OCI-LY1 (cell line): ENCODE measurements around the gene PAIP2B.

ENCODE experiments used
- H2AFZ ChIP-seq: fragments of 200-600 bp; sonication (generic), shearing (Covaris generic); 2 replicates; pipeline ENCODE4 v1.6.0; 2014; ENCODE audit warnings: antibody characterized with exemption, mild to moderate bottlenecking, low read length
- H3F3A ChIP-seq: fragments of 200-600 bp; sonication (generic), shearing (Covaris generic); 2 replicates; pipeline ENCODE4 v1.6.0; 2014; ENCODE audit warnings: mild to moderate bottlenecking, antibody characterized with exemption, low read length, moderate library complexity; ENCODE audit not compliant: insufficient read depth
- H3K27ac ChIP-seq: fragments of 200-600 bp; sonication (generic); 2 replicates; pipeline ENCODE4 v1.5.1; 2014; ENCODE audit warnings: low read length, mixed run types, mild to moderate bottlenecking, low read depth; ENCODE audit not compliant: poor library complexity, severe bottlenecking
- H3K27me3 ChIP-seq: fragments of 200-600 bp; sonication (generic); 2 replicates; pipeline ENCODE4 v1.6.0; 2014; ENCODE audit warnings: antibody characterized with exemption, mild to moderate bottlenecking, low read length, moderate library complexity; ENCODE audit not compliant: insufficient read depth
- H3K36me3 ChIP-seq: fragments of 200-600 bp; sonication (generic); 2 replicates; pipeline ENCODE4 v1.6.1; 2014; ENCODE audit warnings: mild to moderate bottlenecking, antibody characterized with exemption, low read length, moderate library complexity, mixed read lengths; ENCODE audit not compliant: insufficient read depth
- H3K4me1 ChIP-seq: fragments of 200-600 bp; sonication (generic); 2 replicates; pipeline ENCODE4 v1.5.1; 2014; ENCODE audit warnings: mild to moderate bottlenecking, low read length, moderate library complexity; ENCODE audit not compliant: insufficient read depth, severe bottlenecking
- H3K4me2 ChIP-seq: fragments of 200-600 bp; sonication (generic), shearing (Covaris generic); 2 replicates; pipeline ENCODE4 v1.6.1; 2014; ENCODE audit warnings: low read length
- H3K4me3 ChIP-seq: fragments of 200-600 bp; sonication (generic); 2 replicates; pipeline ENCODE4 v1.5.1; 2014; ENCODE audit warnings: low read length, low read depth, mild to moderate bottlenecking, mixed read lengths; ENCODE audit not compliant: poor library complexity, severe bottlenecking
- H3K79me2 ChIP-seq: fragments of 200-600 bp; shearing (Covaris generic); 2 replicates; pipeline ENCODE4 v1.6.1; 2016; ENCODE audit warnings: mixed run types, low read length, mixed read lengths; ENCODE audit not compliant: insufficient read depth
- H3K9ac ChIP-seq: fragments of 200-600 bp; sonication (generic), shearing (Covaris generic); 2 replicates; pipeline ENCODE4 v1.6.1; 2014; ENCODE audit warnings: mild to moderate bottlenecking, low read length, mixed read lengths
- H3K9me2 ChIP-seq: fragments of 200-600 bp; sonication (generic), shearing (Covaris generic); 2 replicates; pipeline ENCODE4 v1.6.1; 2014; ENCODE audit warnings: low read depth, mild to moderate bottlenecking, low read length, mixed read lengths
- H3K9me3 ChIP-seq: fragments of 200-600 bp; shearing (Covaris generic); 2 replicates; pipeline ENCODE4 v1.6.1; 2014; ENCODE audit warnings: low read length, mixed read lengths
- H4K20me1 ChIP-seq: fragments of 200-600 bp; sonication (generic), shearing (Covaris generic); 2 replicates; pipeline ENCODE4 v1.6.0; 2016; ENCODE audit warnings: mild to moderate bottlenecking, low read length; ENCODE audit not compliant: insufficient read depth
- EZH2 ChIP-seq: fragments of 200-600 bp; sonication (generic), shearing (Covaris generic); IDR thresholded peaks from 2 replicates; pipeline ENCODE4 v1.8.0; 2017; ENCODE audit warnings: borderline replicate concordance, mixed run types, mild to moderate bottlenecking, antibody characterized with exemption, low read length, moderate library complexity, mixed read lengths
- TF ChIP-seq, protein P1 (sequence below): fragments of 200-600 bp; sonication (generic), shearing (Covaris generic); IDR thresholded peaks from 2 replicates; pipeline ENCODE4 v1.5.1; 2017; ENCODE audit warnings: mild to moderate bottlenecking, antibody characterized with exemption, low read length, moderate library complexity, mixed read lengths

PAIP2B gene

DNA sequence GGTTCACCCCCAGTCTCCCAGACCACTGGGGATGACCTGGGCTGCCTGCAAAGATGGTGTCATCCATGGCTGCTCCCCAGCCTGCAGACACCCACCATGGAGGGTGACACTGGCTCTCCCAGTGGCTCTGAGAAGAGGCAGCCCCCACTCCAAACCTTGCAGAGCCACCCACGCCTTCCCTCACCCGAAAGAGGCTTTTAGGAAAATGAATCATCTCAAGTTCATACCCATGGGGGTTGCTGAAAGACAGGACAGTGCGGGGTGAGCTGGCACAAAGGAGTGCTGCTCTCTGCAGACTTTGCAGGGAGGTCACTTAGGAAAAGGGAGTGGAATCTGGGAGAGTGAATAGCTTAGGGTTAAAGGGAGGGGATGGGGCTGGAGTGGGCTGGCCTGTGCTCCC is 60.1 kb downstream of the PAIP2B start:
- no peaks in the 10 kb centered on the region for H3K9me2 ChIP-seq
- no peak overlapping the region for H3K4me3 ChIP-seq
- H3K27ac ChIP-seq: no peak overlapping the region
- H3K9me3 ChIP-seq: no peaks in the 10 kb centered on the region
- H3K36me3 ChIP-seq: no peaks in the 10 kb centered on the region
- TF ChIP-seq EZH2: no peak
- TF ChIP-seq, protein P1, sequence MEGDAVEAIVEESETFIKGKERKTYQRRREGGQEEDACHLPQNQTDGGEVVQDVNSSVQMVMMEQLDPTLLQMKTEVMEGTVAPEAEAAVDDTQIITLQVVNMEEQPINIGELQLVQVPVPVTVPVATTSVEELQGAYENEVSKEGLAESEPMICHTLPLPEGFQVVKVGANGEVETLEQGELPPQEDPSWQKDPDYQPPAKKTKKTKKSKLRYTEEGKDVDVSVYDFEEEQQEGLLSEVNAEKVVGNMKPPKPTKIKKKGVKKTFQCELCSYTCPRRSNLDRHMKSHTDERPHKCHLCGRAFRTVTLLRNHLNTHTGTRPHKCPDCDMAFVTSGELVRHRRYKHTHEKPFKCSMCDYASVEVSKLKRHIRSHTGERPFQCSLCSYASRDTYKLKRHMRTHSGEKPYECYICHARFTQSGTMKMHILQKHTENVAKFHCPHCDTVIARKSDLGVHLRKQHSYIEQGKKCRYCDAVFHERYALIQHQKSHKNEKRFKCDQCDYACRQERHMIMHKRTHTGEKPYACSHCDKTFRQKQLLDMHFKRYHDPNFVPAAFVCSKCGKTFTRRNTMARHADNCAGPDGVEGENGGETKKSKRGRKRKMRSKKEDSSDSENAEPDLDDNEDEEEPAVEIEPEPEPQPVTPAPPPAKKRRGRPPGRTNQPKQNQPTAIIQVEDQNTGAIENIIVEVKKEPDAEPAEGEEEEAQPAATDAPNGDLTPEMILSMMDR: no peak
- H3K79me2 ChIP-seq: no peaks in the 10 kb centered on the region
- H3K9ac ChIP-seq: no peak overlapping the region
- no peaks in the 10 kb centered on the region for H3F3A ChIP-seq
- no peaks in the 10 kb centered on the region for H3K4me1 ChIP-seq
- H3K27me3 ChIP-seq: no peaks in the 10 kb centered on the region
- H4K20me1 ChIP-seq: no peaks in the 10 kb centered on the region
- H3K4me2 ChIP-seq: no peak overlapping the region
- H2AFZ ChIP-seq: no peak overlapping the region

DNA sequence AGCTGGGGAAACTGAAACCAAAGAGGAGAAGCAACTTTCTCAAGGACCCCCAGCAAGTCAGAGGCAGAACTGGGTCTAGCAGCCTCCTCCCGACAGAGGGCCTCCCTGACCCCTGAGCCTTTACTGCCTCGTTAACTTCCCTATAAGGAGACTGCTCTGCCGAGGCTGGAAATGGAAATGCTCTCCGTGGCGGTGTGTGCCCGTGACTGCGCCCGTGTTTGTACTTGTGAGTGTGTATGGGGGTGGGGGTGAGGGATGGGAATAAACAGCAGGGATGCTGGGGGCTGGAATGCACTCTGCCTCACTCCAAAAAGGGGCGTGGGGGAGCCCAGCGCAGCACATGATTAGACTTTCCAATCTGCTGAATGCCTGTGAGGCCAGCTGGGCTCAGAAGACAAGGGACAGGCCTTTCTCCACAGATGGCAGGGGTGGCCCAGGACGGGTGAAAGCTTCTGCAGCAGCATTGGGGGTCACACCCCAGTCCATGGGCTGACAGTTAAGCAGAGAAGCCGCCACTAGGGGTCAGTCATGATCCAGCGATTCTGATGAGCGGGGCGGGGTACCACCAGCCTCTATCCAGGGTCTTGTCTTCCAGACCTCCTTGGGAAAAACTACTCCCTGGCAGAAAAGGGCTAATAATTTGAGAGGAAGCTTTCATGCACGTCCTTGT is 69.6 kb downstream of the PAIP2B start:
- TF ChIP-seq, protein P1: peak; percentile 67; the same call in 1 of the 2 replicates
- TF ChIP-seq EZH2: no peak
- Histone ChIP-seq H3K4me1 (no peaks in the 10 kb centered on the region), H4K20me1 (no peaks in the 10 kb centered on the region), H3K9ac (no peak overlapping the region), H3K79me2 (no peaks in the 10 kb centered on the region), H3K9me3 (no peaks in the 10 kb centered on the region), H2AFZ (no peak overlapping the region), H3K27me3 (no peaks in the 10 kb centered on the region), H3K4me3 (no peak overlapping the region), H3K9me2 (no peaks in the 10 kb centered on the region), H3F3A (no peaks in the 10 kb centered on the region), H3K4me2 (no peak overlapping the region), H3K27ac (no peak overlapping the region), H3K36me3 (no peaks in the 10 kb centered on the region)

- no peaks in the 10 kb centered on the region for H3K36me3 ChIP-seq
- no peaks in the 10 kb centered on the region for H3K9me3 ChIP-seq
- TF ChIP-seq, protein P1: no peak
- TF ChIP-seq EZH2: no peak
- no peaks in the 10 kb centered on the region for H3K4me1 ChIP-seq
- no peak overlapping the region for H2AFZ ChIP-seq
- H3K27ac ChIP-seq: no peak overlapping the region
- H3K9me2 ChIP-seq: no peaks in the 10 kb centered on the region
- no peaks in the 10 kb centered on the region for H3K79me2 ChIP-seq
- H4K20me1 ChIP-seq: no peaks in the 10 kb centered on the region
- H3K4me2 ChIP-seq: no peak overlapping the region
- H3K27me3 ChIP-seq: no peaks in the 10 kb centered on the region
- no peak overlapping the region for H3K9ac ChIP-seq
- H3F3A ChIP-seq: no peaks in the 10 kb centered on the region
- H3K4me3 ChIP-seq: no peak overlapping the region
Measured at GRCh38 chr2:71156573-71156972, 70.3 kb downstream of the PAIP2B start.
